H1 (cell line): ENCODE measurements around the gene L3MBTL3. TPM values are rescaled to one million over a fixed set of nuclear protein-coding genes. Genes with fewer than 3 reads are reported as not detected.

ENCODE experiments used
- CTCF ChIA-PET: fragments of 300-600 bp; sonication (Branson Sonifier 250); formaldehyde crosslinking; loops from one replicate; lab custom pipeline; 2021; ENCODE audit not compliant: partially characterized antibody; lab: Charles Lee
- POLR2A ChIA-PET: fragments of 300-600 bp; sonication (Branson Sonifier 250); formaldehyde crosslinking; loops from one replicate; lab custom pipeline; 2021; ENCODE audit warnings: inconsistent platforms; ENCODE audit not compliant: partially characterized antibody; lab: Charles Lee
- DNase-seq, 2 experiments: peaks; one replicate each; pipeline versions ENCODE4 v3.0.0 to v3.0.0-alpha.2; 2010 to 2022; ENCODE audit warnings: low spot score in 2 of 2, low read depth in 1 of 2, mixed read lengths in 1 of 2
- FAIRE-seq: peaks from 2 replicates; lab custom pipeline; 2011; peaks lifted over from hg19 to GRCh38; lab: Jason Lieb, UNC
- H2AFZ ChIP-seq: 2 replicates; pipeline ENCODE4 v1.8.1; 2012; ENCODE audit warnings: low read length, inconsistent platforms
- H2AK5ac ChIP-seq: 2 replicates; pipeline ENCODE4 v1.6.1; 2013; ENCODE audit warnings: low read depth, low read length
- H2BK120ac ChIP-seq: replicated peaks from 2 replicates; pipeline ENCODE3; 2013; ENCODE audit warnings: low read depth, low read length, inconsistent platforms
- H2BK12ac ChIP-seq: 2 replicates; pipeline ENCODE4 v1.6.1; 2013; ENCODE audit warnings: low read depth, low read length
- H2BK15ac ChIP-seq: 2 replicates; pipeline ENCODE4 v1.6.1; 2013; ENCODE audit warnings: low read length
- H2BK20ac ChIP-seq: 2 replicates; pipeline ENCODE4 v1.6.1; 2013; ENCODE audit warnings: low read length
- H2BK5ac ChIP-seq: 2 replicates; pipeline ENCODE4 v1.6.1; 2013; ENCODE audit warnings: low read depth, low read length
- H3K14ac ChIP-seq: 2 replicates; pipeline ENCODE4 v1.6.1; 2013; ENCODE audit warnings: inconsistent platforms; ENCODE audit not compliant: insufficient read length
- H3K18ac ChIP-seq: 2 replicates; pipeline ENCODE4 v1.6.1; 2013; ENCODE audit warnings: low read length; ENCODE audit errors: extremely low read depth
- H3K23ac ChIP-seq: 2 replicates; pipeline ENCODE4 v1.6.1; 2013; ENCODE audit warnings: inconsistent platforms; ENCODE audit not compliant: insufficient read length
- H3K23me2 ChIP-seq: 2 replicates; pipeline ENCODE4 v1.6.1; 2013; ENCODE audit warnings: low read depth, low read length
- H3K27ac ChIP-seq: 2 replicates; pipeline ENCODE4 v1.6.1; 2011; ENCODE audit warnings: low read depth, low read length, inconsistent platforms
- H3K27me3 ChIP-seq, 4 experiments: replicated peaks in 1 of 4; 1 replicate in 1 of 4; 2 replicates in 3 of 4; pipeline versions ENCODE4 v1.6.1 to v1.8.1; 2011 to 2013; ENCODE audit warnings: low read length in 3 of 4, mild to moderate bottlenecking in 3 of 4, inconsistent platforms in 2 of 4, mixed read lengths in 2 of 4, moderate library complexity in 1 of 4; ENCODE audit not compliant: control insufficient read depth in 3 of 4, insufficient read depth in 3 of 4; ENCODE audit errors: extremely low read depth in 1 of 4
- H3K36me3 ChIP-seq, 4 experiments: 2 replicates each; pipeline versions ENCODE4 v1.6.1 to v1.8.1; 2011 to 2013; ENCODE audit warnings: mild to moderate bottlenecking in 4 of 4, low read length in 3 of 4, moderate library complexity in 2 of 4, control low read depth in 1 of 4, inconsistent platforms in 1 of 4; ENCODE audit not compliant: insufficient read depth in 4 of 4, control insufficient read depth in 2 of 4
- H3K4ac ChIP-seq: replicated peaks from 2 replicates; pipeline ENCODE3; 2013; ENCODE audit warnings: low read length, low read depth, mixed read lengths, inconsistent platforms; ENCODE audit not compliant: insufficient read length
- H3K4me1 ChIP-seq, 4 experiments: replicated peaks in 1 of 4; 1 replicate in 1 of 4; 2 replicates in 3 of 4; pipeline versions ENCODE4 v1.6.1 to v1.8.1; 2011 to 2013; ENCODE audit warnings: low read length in 3 of 4, inconsistent platforms in 2 of 4, mixed read lengths in 1 of 4; ENCODE audit not compliant: insufficient read depth in 4 of 4, control insufficient read depth in 3 of 4
- H3K4me2 ChIP-seq, 2 experiments: 2 replicates each; pipeline versions ENCODE4 v1.6.1 to v1.8.1; 2011 to 2013; ENCODE audit warnings: low read depth in 2 of 2, low read length in 2 of 2, control low read depth in 1 of 2, inconsistent platforms in 1 of 2, mild to moderate bottlenecking in 1 of 2; ENCODE audit not compliant: insufficient read depth in 1 of 2
- H3K4me3 ChIP-seq, 4 experiments: fragments of 200-600, 300-600 bp in 1 of 4; sonication (generic), shearing (Covaris generic), sonication (Bioruptor Twin) in 1 of 4; 2 replicates each; pipeline versions ENCODE4 v1.5.1 to v1.8.1; 2011 to 2016; ENCODE audit warnings: low read length in 4 of 4, low read depth in 3 of 4, control low read depth in 2 of 4, inconsistent platforms in 2 of 4, mild to moderate bottlenecking in 2 of 4, mixed read lengths in 1 of 4, moderate library complexity in 1 of 4; ENCODE audit not compliant: insufficient read depth in 2 of 4; ENCODE audit errors: extremely low read depth in 1 of 4
- H3K56ac ChIP-seq: replicated peaks from 2 replicates; pipeline ENCODE3; 2013; ENCODE audit warnings: low read depth, mild to moderate bottlenecking, mixed read lengths, low read length, inconsistent platforms; ENCODE audit not compliant: insufficient read length
- H3K79me1 ChIP-seq: 2 replicates; pipeline ENCODE4 v1.6.1; 2013; ENCODE audit warnings: low read depth, low read length, control low read depth
- H3K79me2 ChIP-seq, 2 experiments: 2 replicates each; pipeline versions ENCODE4 v1.6.1 to v1.8.1; 2012 to 2013; ENCODE audit warnings: low read length in 2 of 2, mild to moderate bottlenecking in 2 of 2, inconsistent platforms in 1 of 2; ENCODE audit not compliant: insufficient read depth in 2 of 2, control insufficient read depth in 1 of 2
- H3K9ac ChIP-seq, 4 experiments: replicated peaks in 1 of 4; 1 replicate in 1 of 4; 2 replicates in 3 of 4; pipeline versions ENCODE4 v1.6.1 to v1.8.1; 2011 to 2013; ENCODE audit warnings: low read depth in 3 of 4, low read length in 3 of 4, control low read depth in 2 of 4, mild to moderate bottlenecking in 2 of 4, moderate library complexity in 2 of 4, inconsistent platforms in 1 of 4; ENCODE audit errors: extremely low read depth in 1 of 4
- H3K9me3 ChIP-seq, 2 experiments: 2 replicates each; pipeline versions ENCODE4 v1.6.1 to v1.8.1; 2012 to 2013; ENCODE audit warnings: mild to moderate bottlenecking in 2 of 2, moderate library complexity in 2 of 2, control low read depth in 1 of 2, inconsistent platforms in 1 of 2, low read depth in 1 of 2, low read length in 1 of 2, mixed read lengths in 1 of 2; ENCODE audit not compliant: insufficient read depth in 2 of 2
- H4K20me1 ChIP-seq, 2 experiments: replicated peaks in 1 of 2; 2 replicates each; pipeline versions ENCODE3 to v1.8.1; 2011 to 2013; ENCODE audit warnings: inconsistent platforms in 2 of 2, low read length in 2 of 2, mild to moderate bottlenecking in 1 of 2; ENCODE audit not compliant: insufficient read depth in 2 of 2, control insufficient read depth in 1 of 2
- H4K5ac ChIP-seq: 2 replicates; pipeline ENCODE4 v1.6.1; 2013; ENCODE audit warnings: low read length, low read depth, mixed read lengths, inconsistent platforms; ENCODE audit not compliant: insufficient read length
- H4K8ac ChIP-seq: 2 replicates; pipeline ENCODE4 v1.8.0; 2013; ENCODE audit warnings: mild to moderate bottlenecking, moderate library complexity, low read length, inconsistent platforms; ENCODE audit not compliant: insufficient read depth; ENCODE audit errors: extremely low read depth
- H4K91ac ChIP-seq: replicated peaks from 2 replicates; pipeline ENCODE3; 2013; ENCODE audit warnings: low read length, mixed read lengths, inconsistent platforms; ENCODE audit not compliant: insufficient read length
- EP300 ChIP-seq, 2 experiments: IDR thresholded peaks; 1 replicate in 1 of 2; 2 replicates in 1 of 2; pipeline ENCODE4 v1.6.1; 2011 to 2012; ENCODE audit warnings: low read depth in 2 of 2, low read length in 2 of 2, mild to moderate bottlenecking in 2 of 2, borderline replicate concordance in 1 of 2, inconsistent platforms in 1 of 2, moderate library complexity in 1 of 2
- KDM4A ChIP-seq: IDR thresholded peaks from one replicate; pipeline ENCODE4 v1.7.1; 2012; ENCODE audit warnings: low read depth, mild to moderate bottlenecking, moderate library complexity, low read length, inconsistent platforms; ENCODE audit not compliant: severe bottlenecking
- RFX5 ChIP-seq: IDR thresholded peaks from 2 replicates; pipeline ENCODE4 v1.6.1; 2011; ENCODE audit warnings: low read depth, low read length, improper control_type of control experiment, borderline replicate concordance
- SIN3A ChIP-seq, 2 experiments: IDR thresholded peaks in 1 of 2; conservative IDR thresholded peaks in 1 of 2; 2 replicates each; pipeline ENCODE4 v1.6.1; 2011 to 2012; ENCODE audit warnings: low read length in 2 of 2, improper control_type of control experiment in 1 of 2, low read depth in 1 of 2, mild to moderate bottlenecking in 1 of 2
- SIRT6 ChIP-seq: IDR thresholded peaks from one replicate; pipeline ENCODE4 v1.7.1; 2012; ENCODE audit warnings: low read length, inconsistent platforms
- SRF ChIP-seq: IDR thresholded peaks from 2 replicates; pipeline ENCODE4 v1.6.1; 2011; ENCODE audit warnings: mild to moderate bottlenecking, low read depth, low read length, moderate library complexity
- WGBS, 2 experiments: shearing (Covaris generic) in 1 of 2; methylation state at CpG; one replicate each; pipeline versions ENCODE4 v1.1.6 to v1.1.7; 2013 to 2015; ENCODE audit warnings: low lambda C conversion rate in 2 of 2, mixed read lengths in 2 of 2, inconsistent platforms in 1 of 2, low coverage in 1 of 2, missing lambda C conversion rate in 1 of 2; ENCODE audit not compliant: insufficient replicate concordance in 2 of 2, insufficient coverage in 1 of 2, insufficient read length in 1 of 2; ENCODE audit errors: extremely low coverage in 1 of 2, missing lambda C conversion rate in 1 of 2; 5-methylcytosine and 5-hydroxymethylcytosine counted together
- polyA plus RNA-seq, 7 experiments: library from polyadenylated mRNA; depleted of rRNA in 3 of 7; stranded (reverse) in 5 of 7; unstranded in 2 of 7; fragments of >200 nt in 5 of 7; fragments of 200-250 nt in 2 of 7; gene quantifications; 1 replicate in 5 of 7; 2 replicates in 1 of 7; 4 replicates in 1 of 7; pipeline versions ENCODE4 v1.2.1 to v1.2.3, GENCODE V29; 2011 to 2013; ENCODE audit warnings: missing spikeins in 2 of 7, mixed read lengths in 2 of 7
- total RNA-seq: library from RNA; stranded (reverse); fragmentation: NEBNext Ultra II Directional; extraction: Animal tissue kit (Norgen Biotek cat#: 25700); gene quantifications from 2 replicates; pipeline ENCODE4 v1.2.1, GENCODE V29; 2021

The L3MBTL3 gene
- total and polyA plus RNA-seq, 2 of the 8 experiments (the other 6 are each of a cell fraction or from before 2014, with no cell fraction given), result 3.9 to 17.2 TPM

DNA sequence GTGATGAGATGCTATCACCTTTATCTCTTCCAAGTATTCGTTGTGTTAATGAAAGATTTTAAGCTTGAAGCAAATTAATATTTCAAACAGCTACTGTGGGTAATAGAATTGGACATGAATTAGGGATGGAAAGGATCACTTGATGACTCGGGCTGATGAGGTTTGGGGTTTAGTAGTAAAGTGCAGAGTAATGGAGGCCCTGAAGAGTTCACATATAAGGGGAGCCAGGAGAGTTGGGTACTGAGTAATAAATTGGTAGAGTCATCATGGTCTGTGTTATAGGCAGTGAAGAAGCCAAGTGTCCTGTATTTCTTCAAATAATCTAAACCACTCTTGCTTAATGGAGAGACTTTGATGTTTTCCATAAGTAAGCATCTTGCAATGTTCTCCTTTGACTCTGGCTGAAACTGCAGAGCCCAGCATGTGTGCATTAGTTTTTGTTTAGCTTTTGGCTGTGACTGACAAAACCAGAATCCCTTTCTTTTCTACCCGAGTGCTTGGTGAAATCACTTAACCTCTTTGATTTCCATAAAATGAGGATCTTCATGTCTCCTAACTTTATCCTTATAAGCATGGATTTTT, 57.6 kb downstream of the L3MBTL3 start:
- no peaks in the 10 kb centered on the region for H3K9me3 ChIP-seq
- H3K9ac ChIP-seq, result no peak overlapping the region
- no peak overlapping the region for H2AK5ac ChIP-seq
- H2BK120ac ChIP-seq, result no peak overlapping the region
- FAIRE-seq (peak; percentile 7), DNase-seq (no peak)
- no peak overlapping the region for H3K14ac ChIP-seq
- H3K27me3 ChIP-seq, result no peaks in the 10 kb centered on the region
- no peak overlapping the region for H4K8ac ChIP-seq
- peaks cover 0 to 3% (median under 1%) of the 10 kb centered on the region in 4 experiments; a peak in 2 of 7 replicates for H3K4me1 ChIP-seq
- H3K4me3 ChIP-seq, result no peak overlapping the region
- H4K91ac ChIP-seq, result no peak overlapping the region
- no peak overlapping the region for H2BK15ac ChIP-seq
- H3K18ac ChIP-seq, result no peak overlapping the region
- H4K20me1 ChIP-seq, result no peaks in the 10 kb centered on the region
- H2AFZ ChIP-seq, result no peak overlapping the region
- no peak overlapping the region for H3K4ac ChIP-seq
- H2BK5ac ChIP-seq, result no peak overlapping the region
- WGBS, 2 experiments, result 64% methylated on average over 3 of the region's 3 CpGs; no CpG with 5 or more reads in 1 of the 2 experiments
- no peak overlapping the region for H2BK20ac ChIP-seq
- no peaks in the 10 kb centered on the region; a peak in 1 of 8 replicates for H3K36me3 ChIP-seq
- H3K23me2 ChIP-seq, result no peaks in the 10 kb centered on the region
- no peaks in the 10 kb centered on the region for H3K79me1 ChIP-seq
- TF ChIP-seq SIN3A (conservative IDR thresholded peaks at IDR 0.05 in 1 of 2, IDR thresholded peaks at IDR 0.05 in 1 of 2; ENCODE audit: low read depth in 1 of 2, low read length in 2 of 2), result no peak
- no peak for TF ChIP-seq SRF
- no peak for TF ChIP-seq RFX5
- no peak for TF ChIP-seq EP300 (IDR thresholded peaks at IDR 0.05; ENCODE audit: borderline replicate concordance in 1 of 2, low read depth in 2 of 2, low read length in 2 of 2)
- TF ChIP-seq KDM4A, result no peak
- no peak for TF ChIP-seq SIRT6
- TF ChIP-seq, all 59 proteins: peak for 0
- ChIA-PET POLR2A (no interaction called here), CTCF (interaction anchor here (0.7 to 1.0 kb wide), 3 partner anchors 221 to 1172 kb away, joined by 3 to 4 read pairs (median 3); no protein-coding TSS in a partner anchor)
- no peak overlapping the region for H3K4me2 ChIP-seq
- H4K5ac ChIP-seq, result no peak overlapping the region
- H3K23ac ChIP-seq, result no peak overlapping the region
- H3K79me2 ChIP-seq, result no peaks in the 10 kb centered on the region
- H3K27ac ChIP-seq, result no peak overlapping the region
- no peak overlapping the region for H3K56ac ChIP-seq
- no peak overlapping the region for H2BK12ac ChIP-seq
